SK-N-SH (cell line): ENCODE data around the gene MGAT5. TPM values are rescaled to one million over a fixed set of nuclear protein-coding genes. Genes with fewer than 3 reads are reported as not detected.
A peak's percentile ranks its signal among the peaks of the same experiment; 100 is the strongest.

ENCODE experiments used
- CTCF ChIA-PET: fragments of 300-600, 350-600 bp; formaldehyde crosslinking; extraction: SDS; loops from one replicate; lab custom pipeline; 2021; lab: Yijun Ruan, JAX
- POLR2A ChIA-PET: fragments of 350-600 bp; sonication (Branson Sonifier 250); formaldehyde crosslinking; extraction: SDS; loops from one replicate; lab custom pipeline; 2020; ENCODE audit warnings: antibody characterized with exemption, inconsistent platforms; lab: Yijun Ruan, JAX
- DNase-seq: peaks from one replicate; pipeline ENCODE4 v3.0.0; 2012
- H2AFZ ChIP-seq: fragments of 200-600 bp; sonication (generic); 2 replicates; pipeline ENCODE4 v1.8.1; 2016; ENCODE audit warnings: antibody characterized with exemption, mild to moderate bottlenecking, low read depth
- H3F3A ChIP-seq: fragments of 200-600 bp; sonication (generic); replicated peaks from 2 replicates; pipeline ENCODE3; 2016; ENCODE audit warnings: antibody characterized with exemption, mild to moderate bottlenecking; ENCODE audit not compliant: insufficient read depth
- H3K27ac ChIP-seq, 2 experiments: fragments of 200-500 bp in 1 of 2; fragments of 200-600 bp in 1 of 2; sonication (Bioruptor generic) in 1 of 2; sonication (generic), shearing (Covaris generic) in 1 of 2; 2 replicates each; pipeline versions ENCODE4 v1.5.1 to v1.6.1; 2014 to 2016; ENCODE audit warnings: low read depth in 2 of 2, inconsistent platforms in 1 of 2, low read length in 1 of 2, mild to moderate bottlenecking in 1 of 2, mixed read lengths in 1 of 2
- H3K27me3 ChIP-seq: fragments of 200-600 bp; sonication (generic), shearing (Covaris generic); 2 replicates; pipeline ENCODE4 v1.6.1; 2016; ENCODE audit warnings: mixed run types; ENCODE audit not compliant: insufficient read depth
- H3K36me3 ChIP-seq, 2 experiments: fragments of 200-500 bp in 1 of 2; fragments of 200-600 bp in 1 of 2; sonication (Bioruptor generic) in 1 of 2; sonication (generic) in 1 of 2; replicated peaks in 1 of 2; 2 replicates each; pipeline versions ENCODE3 to v1.5.1; 2014 to 2016; ENCODE audit warnings: low read length in 1 of 2, mild to moderate bottlenecking in 1 of 2; ENCODE audit not compliant: insufficient read depth in 2 of 2, control insufficient read depth in 1 of 2
- H3K4me1 ChIP-seq, 2 experiments: fragments of 200-500 bp in 1 of 2; fragments of 200-600 bp in 1 of 2; sonication (Bioruptor generic) in 1 of 2; sonication (generic), shearing (Covaris generic) in 1 of 2; 2 replicates each; pipeline versions ENCODE4 v1.5.1 to v1.6.1; 2014 to 2016; ENCODE audit warnings: low read depth in 1 of 2, low read length in 1 of 2, mixed run types in 1 of 2; ENCODE audit not compliant: insufficient read depth in 2 of 2, control insufficient read depth in 1 of 2
- H3K4me2 ChIP-seq: fragments of 200-600 bp; sonication (generic), shearing (Covaris generic); 2 replicates; pipeline ENCODE4 v1.6.1; 2017; ENCODE audit warnings: mixed run types
- H3K4me3 ChIP-seq, 2 experiments: fragments of 200-500 bp in 1 of 2; fragments of 200-600 bp in 1 of 2; sonication (Bioruptor generic) in 1 of 2; sonication (generic), shearing (Covaris generic) in 1 of 2; 2 replicates each; pipeline versions ENCODE4 v1.5.1 to v1.8.1; 2014 to 2016; ENCODE audit warnings: low read depth in 2 of 2, inconsistent platforms in 1 of 2, low read length in 1 of 2, mild to moderate bottlenecking in 1 of 2, mixed read lengths in 1 of 2, moderate library complexity in 1 of 2
- H3K79me2 ChIP-seq: fragments of 200-600 bp; sonication (generic); 2 replicates; pipeline ENCODE4 v1.8.1; 2017; ENCODE audit warnings: mild to moderate bottlenecking; ENCODE audit not compliant: insufficient read depth
- H3K9ac ChIP-seq: fragments of 200-600 bp; sonication (generic); 2 replicates; pipeline ENCODE4 v1.6.1; 2017; ENCODE audit warnings: mixed run types
- H3K9me2 ChIP-seq: fragments of 200-600 bp; sonication (generic); 2 replicates; pipeline ENCODE4 v1.6.1; 2017; ENCODE audit warnings: mixed run types
- H3K9me3 ChIP-seq: fragments of 200-600 bp; sonication (generic); 2 replicates; pipeline ENCODE4 v1.6.1; 2017; ENCODE audit warnings: mixed run types, mild to moderate bottlenecking, moderate library complexity
- H4K20me1 ChIP-seq: fragments of 200-600 bp; sonication (generic); 2 replicates; pipeline ENCODE4 v1.6.1; 2017; ENCODE audit warnings: mild to moderate bottlenecking, mixed run types; ENCODE audit not compliant: insufficient read depth
- ELF1 ChIP-seq: IDR thresholded peaks from 2 replicates; pipeline ENCODE4 v1.4.0; 2012
- EP300 ChIP-seq, 2 experiments: IDR thresholded peaks; 2 replicates each; pipeline versions ENCODE4 v1.4.0 to v1.6.1; 2012; ENCODE audit warnings: borderline replicate concordance in 1 of 2, low read depth in 1 of 2, low read length in 1 of 2
- EZH2phosphoT487 ChIP-seq: fragments of 200-600 bp; sonication (generic); IDR thresholded peaks from 2 replicates; pipeline ENCODE4 v1.6.1; 2017; ENCODE audit warnings: low read depth, mixed run types, mild to moderate bottlenecking, antibody characterized with exemption, moderate library complexity, borderline replicate concordance
- FOXJ3 ChIP-seq: sonication (generic); formaldehyde crosslinking; IDR thresholded peaks from 2 replicates; pipeline ENCODE4 v1.5.1; 2020; ENCODE audit warnings: mild to moderate bottlenecking, missing genetic modification reagents
- POLR2AphosphoS5 ChIP-seq: IDR thresholded peaks from 2 replicates; pipeline ENCODE4 v1.6.1; 2012; ENCODE audit warnings: low read depth, low read length
- RAD21 ChIP-seq: IDR thresholded peaks from 2 replicates; pipeline ENCODE4 v1.6.1; 2012; ENCODE audit warnings: mild to moderate bottlenecking, low read length
- TAF1 ChIP-seq: IDR thresholded peaks from 2 replicates; pipeline ENCODE4 v1.6.1; 2012; ENCODE audit warnings: low read depth, mild to moderate bottlenecking, low read length, moderate library complexity, borderline replicate concordance
- YY1 ChIP-seq: IDR thresholded peaks from 2 replicates; pipeline ENCODE4 v1.4.0; 2012; ENCODE audit warnings: low read depth, mild to moderate bottlenecking
- WGBS: methylation state at CpG from one replicate; pipeline ENCODE4 v1.1.6; 2017; ENCODE audit warnings: low lambda C conversion rate; 5-methylcytosine and 5-hydroxymethylcytosine counted together
- polyA plus RNA-seq, 3 experiments: library from polyadenylated mRNA; depleted of rRNA; stranded (reverse); fragments of >200 nt; gene quantifications; 2 replicates each; pipeline ENCODE4 v1.2.3, GENCODE V29; 2012
- TF ChIP-seq, protein P1 (sequence below): fragments of 200-600 bp; sonication (generic); IDR thresholded peaks from 2 replicates; pipeline ENCODE4 v1.6.1; 2017; ENCODE audit warnings: antibody characterized with exemption, mild to moderate bottlenecking, moderate library complexity

MGAT5 gene
- polyA plus RNA-seq, 1 of the 3 experiments (the other 2 are of a cell fraction), result 18.2 TPM

DNA sequence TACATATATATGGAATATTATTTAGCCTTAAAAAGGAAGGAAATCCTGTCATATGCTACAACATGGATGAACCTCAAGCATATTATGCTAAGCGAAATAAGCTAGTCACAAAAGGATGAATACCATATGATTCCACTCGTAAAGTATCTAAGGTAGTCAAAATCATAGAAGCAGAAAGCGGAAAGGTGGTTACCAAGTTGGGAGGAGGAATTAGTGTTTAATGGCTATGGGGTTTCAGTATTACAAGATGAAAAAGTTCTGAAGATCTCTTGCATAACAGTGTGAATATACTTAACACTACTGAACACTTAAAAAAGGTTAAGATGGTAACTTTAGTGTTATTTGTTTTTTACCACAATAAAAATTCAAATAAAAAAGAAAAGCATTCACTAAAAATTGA, 99.0 kb downstream of the MGAT5 start:
- Histone ChIP-seq H3K4me1 (peaks cover 7 to 15% of the 10 kb centered on the region in 2 experiments; a peak in 2 of 4 replicates), H3K9me3 (no peaks in the 10 kb centered on the region), H3K9ac (no peak overlapping the region), H3K27me3 (no peaks in the 10 kb centered on the region), H3K4me2 (no peak overlapping the region), H4K20me1 (no peaks in the 10 kb centered on the region), H3K79me2 (no peaks in the 10 kb centered on the region), H3K36me3 (peaks cover 16 to 24% of the 10 kb centered on the region in 2 experiments), H3K27ac (no peak overlapping the region), H3F3A (no peaks in the 10 kb centered on the region), H3K4me3 (no peak overlapping the region), H3K9me2 (no peaks in the 10 kb centered on the region), H2AFZ (no peak overlapping the region)
- POLR2A ChIA-PET, result no interaction called here
- CTCF ChIA-PET, result interaction anchor here (1.2 kb wide), 2 partner anchors 59 to 107 kb away, joined by 3 to 4 read pairs; no protein-coding TSS in a partner anchor
- no peak for TF ChIP-seq TAF1
- DNase-seq, result no peak
- WGBS, result 93% methylated on average over 3 of the region's 3 CpGs

DNA sequence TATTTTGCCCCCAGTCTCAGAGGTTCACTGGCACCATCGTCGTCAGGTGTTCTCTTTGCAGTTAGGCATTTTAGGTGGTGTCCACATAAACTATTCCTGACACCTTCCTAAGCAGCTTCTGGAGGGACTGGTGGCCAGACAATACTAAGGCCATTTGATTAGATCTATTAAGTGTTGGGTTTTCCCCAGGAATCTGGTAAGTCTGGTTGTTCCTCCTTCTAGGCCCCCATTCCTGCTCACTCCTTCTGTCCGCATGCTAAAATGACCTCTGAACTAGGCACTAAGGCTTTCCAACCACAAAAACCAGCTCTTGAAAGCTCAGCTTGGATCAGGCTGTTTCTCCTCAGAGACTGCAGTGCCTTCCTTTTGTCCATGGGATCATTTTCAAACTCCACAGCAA, 100.7 kb downstream of the MGAT5 start:
- TF ChIP-seq RAD21 (no peak), ELF1 (no peak), EZH2phosphoT487 (no peak), POLR2AphosphoS5 (no peak), EP300 (IDR thresholded peaks at IDR 0.05; ENCODE audit: borderline replicate concordance in 1 of 2, low read depth in 1 of 2, low read length in 1 of 2) (no peak), FOXJ3 (CRISPR knock-in tag) (no peak)
- TF ChIP-seq, all 33 proteins: peak for 0
- Histone ChIP-seq H3K27me3 (no peaks in the 10 kb centered on the region), H3K79me2 (no peaks in the 10 kb centered on the region), H3F3A (no peaks in the 10 kb centered on the region), H3K9me3 (no peaks in the 10 kb centered on the region), H3K4me3 (no peak overlapping the region), H3K4me1 (peaks cover 0 to 21% of the 10 kb centered on the region in 2 experiments; a peak in 2 of 4 replicates), H3K9ac (no peak overlapping the region), H3K36me3 (peaks cover 13 to 24% of the 10 kb centered on the region in 2 experiments), H3K9me2 (no peaks in the 10 kb centered on the region), H2AFZ (no peak overlapping the region), H4K20me1 (no peaks in the 10 kb centered on the region), H3K27ac (peak overlapping the region in 1 of 2 experiments; percentile 58; a peak in 1 of 4 replicates), H3K4me2 (no peak overlapping the region)
- WGBS, result 94% methylated on average over 3 of the region's 3 CpGs
- ChIA-PET POLR2A (no interaction called here), CTCF (interaction anchor here (0.8 to 2.5 kb wide), 3 partner anchors 57 to 177 kb away, joined by 3 to 6 read pairs (median 3); no protein-coding TSS in a partner anchor)
- no peak for DNase-seq

DNA sequence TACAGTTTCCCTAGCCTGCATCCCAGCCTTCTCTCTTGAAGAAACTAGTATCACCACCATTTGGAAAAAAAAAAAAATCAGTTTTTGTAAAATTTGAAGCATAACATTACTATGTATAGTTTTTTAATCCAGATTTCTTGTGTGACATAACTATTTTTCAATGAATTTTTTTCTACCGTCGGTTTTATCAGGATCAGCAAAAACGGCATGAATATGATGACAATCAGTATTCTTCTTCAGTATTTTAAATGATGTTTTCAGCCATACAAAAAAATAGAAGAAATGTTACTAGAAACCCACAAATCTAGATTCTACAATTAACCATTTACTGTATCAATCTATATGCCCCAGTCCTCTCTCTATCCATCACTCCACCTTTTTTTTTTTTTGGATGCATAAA, 103.9 kb downstream of the MGAT5 start:
- DNase-seq, result no peak
- Histone ChIP-seq H3F3A (no peaks in the 10 kb centered on the region), H2AFZ (no peak overlapping the region), H3K27me3 (no peaks in the 10 kb centered on the region), H3K79me2 (no peaks in the 10 kb centered on the region), H3K9me2 (no peaks in the 10 kb centered on the region), H3K4me3 (no peak overlapping the region), H3K4me1 (peaks cover 0 to 40% of the 10 kb centered on the region in 2 experiments; a peak in 2 of 4 replicates), H3K9ac (no peak overlapping the region), H3K36me3 (peaks cover 0 to 20% of the 10 kb centered on the region in 2 experiments), H3K27ac (peak overlapping the region in 1 of 2 experiments; percentile 97; a peak in 2 of 4 replicates), H4K20me1 (no peaks in the 10 kb centered on the region), H3K9me3 (no peaks in the 10 kb centered on the region), H3K4me2 (no peak overlapping the region)
- WGBS, result 92% methylated on average over 3 of the region's 3 CpGs
- POLR2A ChIA-PET, result no interaction called here
- TF ChIP-seq, protein P1, sequence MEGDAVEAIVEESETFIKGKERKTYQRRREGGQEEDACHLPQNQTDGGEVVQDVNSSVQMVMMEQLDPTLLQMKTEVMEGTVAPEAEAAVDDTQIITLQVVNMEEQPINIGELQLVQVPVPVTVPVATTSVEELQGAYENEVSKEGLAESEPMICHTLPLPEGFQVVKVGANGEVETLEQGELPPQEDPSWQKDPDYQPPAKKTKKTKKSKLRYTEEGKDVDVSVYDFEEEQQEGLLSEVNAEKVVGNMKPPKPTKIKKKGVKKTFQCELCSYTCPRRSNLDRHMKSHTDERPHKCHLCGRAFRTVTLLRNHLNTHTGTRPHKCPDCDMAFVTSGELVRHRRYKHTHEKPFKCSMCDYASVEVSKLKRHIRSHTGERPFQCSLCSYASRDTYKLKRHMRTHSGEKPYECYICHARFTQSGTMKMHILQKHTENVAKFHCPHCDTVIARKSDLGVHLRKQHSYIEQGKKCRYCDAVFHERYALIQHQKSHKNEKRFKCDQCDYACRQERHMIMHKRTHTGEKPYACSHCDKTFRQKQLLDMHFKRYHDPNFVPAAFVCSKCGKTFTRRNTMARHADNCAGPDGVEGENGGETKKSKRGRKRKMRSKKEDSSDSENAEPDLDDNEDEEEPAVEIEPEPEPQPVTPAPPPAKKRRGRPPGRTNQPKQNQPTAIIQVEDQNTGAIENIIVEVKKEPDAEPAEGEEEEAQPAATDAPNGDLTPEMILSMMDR, result no peak
- no peak for TF ChIP-seq YY1
- CTCF ChIA-PET, result interaction anchor here (1.1 kb wide), 1 partner anchor 55 kb away, joined by 3 read pairs; no protein-coding TSS in a partner anchor
